Mucosa of stomach (tissue), 1 donor: ENCODE results near the gene POR.
"Not testable (repeated sequence)": the region's sequence is repeated elsewhere in the genome, so short reads cannot be mapped to it uniquely, and the experiment has no call there.

Source experiments
- H3K27me3 ChIP-seq: one replicate; pipeline ENCODE4 v1.7.0; 2013; ENCODE audit warnings: mild to moderate bottlenecking, low read length; ENCODE audit not compliant: control insufficient read depth, insufficient read depth
- H3K36me3 ChIP-seq: one replicate; pipeline ENCODE4 v1.7.0; 2013; ENCODE audit warnings: low read length; ENCODE audit not compliant: control insufficient read depth, insufficient read depth
- H3K4me1 ChIP-seq: one replicate; pipeline ENCODE4 v1.7.0; 2013; ENCODE audit warnings: mild to moderate bottlenecking, low read length; ENCODE audit not compliant: control insufficient read depth, insufficient read depth
- H3K4me3 ChIP-seq: one replicate; pipeline ENCODE4 v1.7.0; 2013; ENCODE audit warnings: low read length
- H3K9ac ChIP-seq: one replicate; pipeline ENCODE4 v1.7.0; 2013; ENCODE audit warnings: mild to moderate bottlenecking, low read length, moderate library complexity
- H3K9me3 ChIP-seq: one replicate; pipeline ENCODE4 v1.7.0; 2013; ENCODE audit warnings: mild to moderate bottlenecking, low read length, moderate library complexity; ENCODE audit not compliant: control insufficient read depth
- donor health status: Pancreatic carcinoma.

Gene POR

DNA sequence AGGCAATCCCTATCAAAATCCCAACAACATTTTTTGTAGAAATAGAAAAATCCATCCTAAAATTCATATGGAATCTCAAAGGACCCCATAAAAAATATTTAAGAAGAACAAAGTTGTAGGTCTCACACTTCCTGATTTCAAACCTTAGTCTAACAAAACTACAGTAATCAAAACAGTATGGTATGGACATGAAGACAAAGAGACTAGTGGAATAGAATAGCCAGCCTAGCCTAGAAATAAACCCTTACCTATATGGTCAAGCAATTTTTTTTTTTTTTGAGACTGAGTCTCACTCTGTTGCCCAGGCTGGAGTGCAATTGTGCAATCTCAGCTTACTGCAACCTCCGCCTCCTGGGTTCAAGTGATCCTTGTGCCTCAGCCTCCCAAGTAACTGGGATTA lies 83.1 kb downstream of the POR start:
- H3K27me3 ChIP-seq = no peaks in the 10 kb centered on the region
- no peak overlapping the region for H3K4me3 ChIP-seq
- H3K36me3 ChIP-seq = no peaks in the 10 kb centered on the region
- H3K9me3 ChIP-seq = no peaks in the 10 kb centered on the region
- peaks cover 12% of the 10 kb centered on the region for H3K4me1 ChIP-seq
- H3K9ac ChIP-seq = no peak overlapping the region

DNA sequence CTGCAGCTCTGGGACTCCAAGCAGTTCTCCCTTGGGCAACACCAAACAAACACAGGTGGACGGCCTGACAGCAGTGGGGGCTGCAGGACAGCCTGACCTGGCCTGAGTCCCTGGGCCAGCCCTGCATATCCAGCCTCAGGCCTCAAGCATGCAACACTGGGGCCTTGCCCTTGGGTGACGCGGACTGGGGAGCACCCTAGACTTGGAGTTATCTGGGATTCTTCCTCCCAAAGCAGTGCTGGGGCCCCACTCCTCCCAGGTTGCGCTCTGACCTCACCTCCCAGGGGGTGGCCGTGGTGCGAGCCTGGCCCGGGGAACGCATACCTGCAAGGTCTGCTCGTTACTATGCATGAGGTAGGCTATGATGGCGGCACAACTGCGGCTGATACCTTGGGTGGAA lies 85.6 kb downstream of the POR start:
- H3K9me3 ChIP-seq = no peaks in the 10 kb centered on the region
- no peaks in the 10 kb centered on the region for H3K4me1 ChIP-seq
- no peak overlapping the region for H3K9ac ChIP-seq
- no peaks in the 10 kb centered on the region for H3K36me3 ChIP-seq
- H3K4me3 ChIP-seq = no peak overlapping the region
- H3K27me3 ChIP-seq = no peaks in the 10 kb centered on the region

DNA sequence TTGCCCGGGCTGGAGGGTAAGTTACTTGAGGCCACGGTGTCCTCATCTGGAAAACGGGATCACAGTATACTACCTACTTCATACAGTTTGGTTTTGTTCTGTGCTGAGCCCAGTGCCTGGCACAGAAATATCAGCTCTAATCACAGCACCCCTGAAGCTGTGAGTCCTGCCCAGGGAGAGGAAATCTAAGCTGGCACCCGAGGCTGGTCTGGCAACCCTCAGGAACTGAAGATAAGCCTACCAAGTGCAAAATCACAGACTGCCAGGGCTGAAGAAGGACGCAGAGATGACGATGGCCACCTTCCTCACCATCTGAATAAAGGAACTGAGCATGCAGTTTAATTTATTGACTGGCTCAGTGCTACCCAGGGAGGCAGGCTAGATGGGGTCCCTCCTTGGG lies 87.2 kb downstream of the POR start:
- no peaks in the 10 kb centered on the region for H3K9me3 ChIP-seq
- H3K36me3 ChIP-seq = no peaks in the 10 kb centered on the region
- H3K4me3 ChIP-seq = no peak overlapping the region

DNA sequence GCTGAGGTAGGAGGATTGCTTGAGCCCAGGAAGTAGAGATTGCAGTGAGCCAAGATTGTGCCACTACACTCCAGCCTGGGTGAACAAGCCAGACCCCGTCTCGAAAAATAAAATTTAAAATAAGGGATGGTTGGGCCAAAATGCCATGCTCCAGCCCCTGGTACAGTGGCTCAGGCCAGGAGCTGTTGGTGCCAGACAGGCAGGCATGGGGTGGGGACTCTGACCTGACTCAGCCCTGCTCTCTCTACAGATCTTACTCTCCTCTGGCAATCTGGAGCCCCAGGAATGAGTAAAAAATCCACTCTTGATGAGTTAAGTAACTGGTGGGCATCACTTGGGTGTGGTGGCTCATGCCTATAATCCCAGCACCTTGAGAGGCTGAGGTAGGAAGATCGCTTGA lies 87.9 kb downstream of the POR start:
- Histone ChIP-seq H3K4me3 (no peak overlapping the region), H3K27me3 (no peaks in the 10 kb centered on the region), H3K9ac (no peak overlapping the region), H3K9me3 (no peaks in the 10 kb centered on the region), H3K36me3 (no peaks in the 10 kb centered on the region), H3K4me1 (no peaks in the 10 kb centered on the region)

More for the DNA sequence above, 87.2 kb downstream of the POR start:
- no peaks in the 10 kb centered on the region for H3K27me3 ChIP-seq
- no peaks in the 10 kb centered on the region for H3K4me1 ChIP-seq
- H3K9ac ChIP-seq = no peak overlapping the region

DNA sequence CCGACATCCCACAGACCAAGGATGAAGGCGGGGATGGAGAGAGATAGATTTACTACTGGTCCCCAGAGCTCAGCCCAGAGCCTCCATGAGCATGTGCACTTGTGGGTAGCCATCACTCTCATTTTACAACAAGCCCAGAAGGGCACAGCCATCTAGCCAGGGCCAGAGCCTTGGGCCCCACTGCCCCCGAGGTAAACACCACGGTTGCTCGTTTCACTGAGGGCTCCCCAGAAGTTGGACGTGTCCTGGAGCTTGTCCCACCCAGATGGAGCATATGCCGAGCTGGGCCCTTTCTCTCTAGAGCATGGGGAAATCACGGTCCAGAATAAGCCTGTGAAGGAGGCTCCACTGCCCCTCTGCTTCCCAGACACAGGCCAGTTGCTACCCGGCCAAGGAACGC lies 88.4 kb downstream of the POR start:
- Histone ChIP-seq H3K4me1 (peaks cover 1% of the 10 kb centered on the region), H3K9me3 (no peaks in the 10 kb centered on the region), H3K9ac (no peak overlapping the region), H3K36me3 (no peaks in the 10 kb centered on the region), H3K4me3 (no peak overlapping the region), H3K27me3 (no peaks in the 10 kb centered on the region)

DNA sequence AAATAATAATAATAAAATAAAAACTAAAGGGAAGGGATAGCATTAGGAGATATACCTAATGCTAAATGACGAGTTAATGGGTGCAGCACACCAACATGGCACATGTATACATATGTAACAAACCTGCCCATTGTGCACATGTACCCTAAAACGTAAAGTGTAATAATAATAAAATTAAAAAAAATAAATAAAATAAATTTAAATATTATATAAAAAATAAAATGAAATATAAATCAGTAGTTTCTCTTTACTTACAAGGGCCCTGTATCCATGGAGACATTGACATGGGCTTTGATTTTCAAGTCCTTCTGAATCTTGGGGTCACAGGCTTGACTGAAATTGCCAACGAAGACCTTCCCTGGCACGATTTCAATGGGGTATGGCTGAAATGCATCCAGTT lies 90.0 kb downstream of the POR start:
- not testable (repeated sequence) for H3K27me3 ChIP-seq, H3K9me3 ChIP-seq, H3K4me3 ChIP-seq, H3K9ac ChIP-seq, H3K36me3 ChIP-seq
- H3K4me1 ChIP-seq = peaks cover 12% of the 10 kb centered on the region

DNA sequence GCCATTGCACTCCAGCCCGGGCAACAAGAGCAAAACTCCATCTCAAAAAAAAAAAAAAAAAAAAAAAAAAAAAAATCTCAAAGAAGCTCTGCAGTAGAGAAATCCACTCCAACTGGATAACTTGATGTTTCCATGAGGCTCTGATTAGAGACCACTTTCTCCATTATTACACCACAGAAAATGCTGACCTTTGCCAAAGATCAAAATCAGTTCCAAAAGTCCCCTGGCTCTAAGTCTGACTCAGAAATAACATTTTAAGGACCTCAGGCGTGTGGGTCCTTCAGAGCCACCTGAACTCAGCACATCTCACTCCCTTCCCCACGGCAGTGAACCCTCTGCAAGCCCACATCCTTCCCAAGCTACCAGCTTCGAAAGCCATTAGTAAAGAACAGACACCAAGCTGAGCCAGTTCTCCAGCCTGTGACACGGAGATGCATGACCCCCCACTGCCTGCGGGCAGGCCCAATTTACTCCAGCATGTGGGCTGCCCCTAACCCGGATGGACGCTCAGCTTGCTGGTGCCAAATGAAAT lies 93.3 kb downstream of the POR start:
- H3K36me3 ChIP-seq = no peaks in the 10 kb centered on the region
- H3K4me3 ChIP-seq = no peak overlapping the region
- H3K27me3 ChIP-seq = no peaks in the 10 kb centered on the region
- no peaks in the 10 kb centered on the region for H3K9me3 ChIP-seq
- H3K4me1 ChIP-seq = peaks cover 23% of the 10 kb centered on the region
- H3K9ac ChIP-seq = no peak overlapping the region

DNA sequence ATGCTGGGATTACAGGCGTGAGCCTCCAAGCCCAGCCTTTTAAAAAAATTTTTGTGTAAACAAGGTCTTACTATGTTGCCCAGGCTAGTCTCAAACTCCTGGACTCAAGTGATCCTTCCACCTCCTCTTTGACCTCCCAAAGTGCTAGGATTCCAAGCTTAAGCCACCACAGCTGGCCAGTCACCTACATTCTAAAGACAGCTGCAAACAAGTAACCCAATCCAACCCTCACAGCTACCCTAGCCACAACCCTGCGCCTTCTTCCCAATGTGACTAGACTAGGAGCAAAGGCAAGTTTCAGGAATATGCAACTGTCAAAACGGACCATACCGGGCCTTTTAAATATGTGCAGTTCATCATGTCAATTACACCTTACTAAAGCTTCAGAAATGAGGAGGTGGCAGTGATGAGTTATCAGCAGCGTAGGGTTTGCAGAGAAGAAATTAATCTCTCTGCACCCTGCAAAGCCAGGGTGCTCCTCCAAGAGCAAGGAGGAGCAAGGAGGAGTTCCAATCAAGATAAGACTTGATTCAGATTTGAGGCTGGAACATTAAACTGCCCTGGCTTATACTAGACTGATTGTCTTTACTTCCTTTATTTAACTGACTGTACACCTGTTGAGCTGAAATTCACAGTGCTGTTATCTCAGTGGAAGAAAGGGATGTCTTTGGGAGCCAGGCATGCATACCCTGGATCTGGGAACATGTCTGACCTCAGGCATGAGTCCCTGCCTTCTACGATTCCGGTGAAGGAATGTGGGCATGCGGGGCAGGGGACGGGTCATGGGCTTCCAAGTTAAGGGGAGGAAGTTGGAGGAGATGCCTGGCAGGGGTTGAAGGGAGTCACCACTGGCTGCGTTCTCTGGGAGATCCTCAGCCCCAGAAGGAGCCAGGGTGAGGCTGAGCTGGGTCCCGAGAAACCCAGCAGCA lies 95.0 kb downstream of the POR start:
- no peaks in the 10 kb centered on the region for H3K36me3 ChIP-seq
- H3K27me3 ChIP-seq = no peaks in the 10 kb centered on the region
- H3K9me3 ChIP-seq = no peaks in the 10 kb centered on the region

DNA sequence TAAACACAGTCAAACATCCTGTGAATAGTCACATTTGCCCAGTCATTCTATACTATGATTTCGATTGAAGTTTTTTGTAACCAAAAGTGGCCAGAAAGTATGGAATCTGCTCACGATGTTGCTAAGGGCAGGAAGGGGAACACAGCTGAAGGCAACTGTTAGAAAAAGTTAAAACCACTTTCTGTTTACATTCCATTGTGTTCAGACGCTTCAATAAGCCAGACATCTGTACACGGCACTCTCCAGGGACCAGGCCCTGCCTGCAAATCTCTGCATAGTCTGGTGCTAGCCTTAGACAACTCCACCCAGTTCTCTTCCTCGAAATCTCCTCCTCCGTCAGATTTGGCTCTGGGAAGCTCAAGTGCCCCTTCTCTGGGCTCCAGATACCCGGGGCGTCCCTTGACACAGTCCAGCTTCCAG lies 96.5 kb downstream of the POR start:
- H3K4me3 ChIP-seq = no peak overlapping the region
- H3K9me3 ChIP-seq = no peaks in the 10 kb centered on the region
- H3K4me1 ChIP-seq = peaks cover 23% of the 10 kb centered on the region
- no peaks in the 10 kb centered on the region for H3K36me3 ChIP-seq
- no peaks in the 10 kb centered on the region for H3K27me3 ChIP-seq
- no peak overlapping the region for H3K9ac ChIP-seq

More for the DNA sequence above, 95.0 kb downstream of the POR start:
- Histone ChIP-seq H3K9ac (no peak overlapping the region), H3K4me1 (peaks cover 23% of the 10 kb centered on the region), H3K4me3 (no peak overlapping the region)

DNA sequence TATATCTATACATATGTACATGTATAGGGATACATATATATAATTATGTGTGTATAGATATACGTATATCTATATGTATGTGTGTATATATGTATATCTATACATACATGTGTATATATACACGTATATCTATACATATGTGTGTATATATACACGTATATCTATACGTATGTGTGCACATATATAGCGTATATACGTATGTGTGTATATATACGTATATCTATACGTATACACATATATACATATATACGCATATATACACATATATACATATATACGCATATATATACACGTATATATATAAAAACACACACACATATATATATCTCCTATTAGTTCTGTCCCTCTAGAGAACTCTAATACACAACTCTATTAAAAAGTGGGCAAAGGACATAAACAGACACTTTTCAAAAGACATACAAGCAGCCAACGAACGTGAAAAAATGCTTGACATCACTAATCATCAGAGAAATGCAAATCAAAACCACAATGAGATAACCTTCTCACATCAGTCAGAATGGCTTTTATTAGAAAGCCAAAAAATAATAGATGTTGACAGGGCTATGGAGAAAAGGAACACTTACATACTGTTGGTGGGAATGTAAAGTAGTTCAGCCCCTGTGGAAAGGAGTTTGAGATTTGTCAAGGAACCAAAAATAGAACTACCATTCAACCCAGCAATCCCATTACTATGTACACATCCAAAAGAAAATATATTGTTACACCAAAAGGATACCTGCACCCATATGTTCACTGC lies 101.4 kb downstream of the POR start:
- no peak overlapping the region for H3K9ac ChIP-seq
- no peaks in the 10 kb centered on the region for H3K9me3 ChIP-seq
- H3K36me3 ChIP-seq = no peaks in the 10 kb centered on the region

DNA sequence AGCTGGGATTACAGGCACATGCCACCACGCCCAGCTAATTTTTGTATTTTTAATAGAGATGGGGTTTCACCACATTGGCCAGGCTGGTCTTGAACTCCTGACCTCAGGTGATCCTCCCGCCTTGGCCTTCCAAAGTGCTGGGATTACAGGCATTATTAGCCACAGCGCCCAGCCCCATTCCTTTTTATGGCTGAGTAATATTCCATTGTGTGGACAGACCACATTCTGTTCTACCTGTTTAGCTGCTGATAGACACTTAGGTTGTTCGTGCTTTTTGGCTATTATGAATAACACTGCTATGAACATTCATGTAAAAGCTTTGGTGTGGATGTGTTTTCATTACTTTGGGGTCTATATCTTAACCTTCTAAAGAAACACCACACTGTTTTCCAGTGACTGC lies 103.6 kb downstream of the POR start:
- not testable (repeated sequence) for H3K27me3 ChIP-seq, H3K9me3 ChIP-seq, H3K9ac ChIP-seq, H3K4me1 ChIP-seq, H3K4me3 ChIP-seq, H3K36me3 ChIP-seq

More for the DNA sequence above, 101.4 kb downstream of the POR start:
- H3K27me3 ChIP-seq = no peaks in the 10 kb centered on the region
- H3K4me1 ChIP-seq = peaks cover 4% of the 10 kb centered on the region
- H3K4me3 ChIP-seq = no peak overlapping the region
